H7 (cell line): Measurements from ENCODE around the gene ZNF438. TPM values are rescaled to one million over a fixed set of nuclear protein-coding genes. Genes with fewer than 3 reads are reported as not detected.
"Not testable (repeated sequence)": the region's sequence is repeated elsewhere in the genome, so short reads cannot be mapped to it uniquely, and the experiment has no call there.

Experiments
- DNase-seq: peaks from one replicate; pipeline ENCODE4 v3.0.0; 2012
- H3K27me3 ChIP-seq: 2 replicates; pipeline ENCODE4 v1.6.0; 2011; ENCODE audit warnings: mild to moderate bottlenecking, low read length; ENCODE audit not compliant: control insufficient read depth, insufficient read depth
- H3K36me3 ChIP-seq: replicated peaks from 2 replicates; pipeline ENCODE4 v1.5.1; 2011; ENCODE audit warnings: low read length; ENCODE audit not compliant: control insufficient read depth, insufficient read depth
- H3K4me3 ChIP-seq: 2 replicates; pipeline ENCODE4 v1.5.1; 2011; ENCODE audit warnings: low read depth, mild to moderate bottlenecking, control low read depth, low read length, moderate library complexity; ENCODE audit not compliant: insufficient read depth
- total RNA-seq: library from RNA; depleted of rRNA; stranded (reverse); fragments of >200 nt; shearing (Covaris generic); gene quantifications from 2 replicates; pipeline ENCODE4 v1.2.3, GENCODE V29; 2014

Gene ZNF438
- total RNA-seq, 1 experiment from 2014 or later, result 2.3 TPM

GRCh38 chr10:30992681-30993080 lies 39.0 kb downstream of the ZNF438 start:
- DNase-seq, result no peak
- Histone ChIP-seq H3K36me3 (no peaks in the 10 kb centered on the region), H3K27me3 (no peaks in the 10 kb centered on the region), H3K4me3 (no peak overlapping the region)

GRCh38 chr10:30991647-30992011 lies 40.0 kb downstream of the ZNF438 start:
- DNase-seq, result no peak
- no peak overlapping the region for H3K4me3 ChIP-seq
- no peaks in the 10 kb centered on the region for H3K36me3 ChIP-seq
- no peaks in the 10 kb centered on the region for H3K27me3 ChIP-seq

GRCh38 chr10:30990971-30991646 lies 40.6 kb downstream of the ZNF438 start:
- H3K36me3 ChIP-seq, result no peaks in the 10 kb centered on the region
- no peak overlapping the region for H3K4me3 ChIP-seq
- DNase-seq, result no peak
- no peaks in the 10 kb centered on the region for H3K27me3 ChIP-seq

- Histone ChIP-seq H3K27me3 (no peaks in the 10 kb centered on the region), H3K36me3 (no peaks in the 10 kb centered on the region), H3K4me3 (no peak overlapping the region)
- DNase-seq, result no peak
These were observed 41.3 kb downstream of the ZNF438 start for GRCh38 chr10:30990351-30990750.

GRCh38 chr10:30988831-30989435 lies 42.7 kb downstream of the ZNF438 start:
- no peak for DNase-seq

GRCh38 chr10:30987463-30987862 lies 44.2 kb downstream of the ZNF438 start:
- Histone ChIP-seq H3K27me3 (no peaks in the 10 kb centered on the region), H3K36me3 (no peaks in the 10 kb centered on the region), H3K4me3 (no peak overlapping the region)
- no peak for DNase-seq

More at GRCh38 chr10:30988831-30989435, 42.7 kb downstream of the ZNF438 start:
- Histone ChIP-seq H3K27me3 (no peaks in the 10 kb centered on the region), H3K36me3 (no peaks in the 10 kb centered on the region), H3K4me3 (no peak overlapping the region)

- Histone ChIP-seq H3K4me3 (no peak overlapping the region), H3K27me3 (no peaks in the 10 kb centered on the region), H3K36me3 (no peaks in the 10 kb centered on the region)
- no peak for DNase-seq
These were observed 45.6 kb downstream of the ZNF438 start for GRCh38 chr10:30986053-30986555.

GRCh38 chr10:30985512-30985911 lies 46.2 kb downstream of the ZNF438 start:
- no peak for DNase-seq
- H3K27me3 ChIP-seq, result no peaks in the 10 kb centered on the region
- no peaks in the 10 kb centered on the region for H3K36me3 ChIP-seq
- no peak overlapping the region for H3K4me3 ChIP-seq

- Histone ChIP-seq H3K27me3 (no peaks in the 10 kb centered on the region), H3K36me3 (no peaks in the 10 kb centered on the region), H3K4me3 (no peak overlapping the region)
- no peak for DNase-seq
These were observed 46.9 kb downstream of the ZNF438 start for GRCh38 chr10:30984563-30985328.

GRCh38 chr10:30983209-30983608 lies 48.5 kb downstream of the ZNF438 start:
- not testable (repeated sequence) for H3K27me3 ChIP-seq, DNase-seq, H3K4me3 ChIP-seq

GRCh38 chr10:30980951-30981616 lies 50.6 kb downstream of the ZNF438 start:
- no peak for DNase-seq
- no peak overlapping the region for H3K4me3 ChIP-seq
- no peaks in the 10 kb centered on the region for H3K36me3 ChIP-seq
- H3K27me3 ChIP-seq, result no peaks in the 10 kb centered on the region

More at GRCh38 chr10:30983209-30983608, 48.5 kb downstream of the ZNF438 start:
- H3K36me3 ChIP-seq, result not testable (repeated sequence)

- DNase-seq, result no peak
- H3K27me3 ChIP-seq, result no peaks in the 10 kb centered on the region
- H3K36me3 ChIP-seq, result no peaks in the 10 kb centered on the region
- H3K4me3 ChIP-seq, result no peak overlapping the region
These were observed 51.7 kb downstream of the ZNF438 start for GRCh38 chr10:30979956-30980355.

GRCh38 chr10:30978843-30979242 lies 52.8 kb downstream of the ZNF438 start:
- DNase-seq, result no peak
- no peaks in the 10 kb centered on the region for H3K27me3 ChIP-seq
- H3K4me3 ChIP-seq, result no peak overlapping the region
- H3K36me3 ChIP-seq, result no peaks in the 10 kb centered on the region

GRCh38 chr10:30977385-30977784 lies 54.3 kb downstream of the ZNF438 start:
- H3K4me3 ChIP-seq, result no peak overlapping the region
- H3K36me3 ChIP-seq, result no peaks in the 10 kb centered on the region
- no peak for DNase-seq
- no peaks in the 10 kb centered on the region for H3K27me3 ChIP-seq
